HG03378 (cell line): ENCODE data around the gene HDAC8.

Source experiments
- ATAC-seq: cut with Tn5 transposase; IDR thresholded peaks from one replicate; pipeline ENCODE4 v1.9.1; 2021; ENCODE audit warnings: mild to moderate bottlenecking, moderate library complexity; ENCODE audit not compliant: unreplicated experiment

Gene HDAC8

DNA sequence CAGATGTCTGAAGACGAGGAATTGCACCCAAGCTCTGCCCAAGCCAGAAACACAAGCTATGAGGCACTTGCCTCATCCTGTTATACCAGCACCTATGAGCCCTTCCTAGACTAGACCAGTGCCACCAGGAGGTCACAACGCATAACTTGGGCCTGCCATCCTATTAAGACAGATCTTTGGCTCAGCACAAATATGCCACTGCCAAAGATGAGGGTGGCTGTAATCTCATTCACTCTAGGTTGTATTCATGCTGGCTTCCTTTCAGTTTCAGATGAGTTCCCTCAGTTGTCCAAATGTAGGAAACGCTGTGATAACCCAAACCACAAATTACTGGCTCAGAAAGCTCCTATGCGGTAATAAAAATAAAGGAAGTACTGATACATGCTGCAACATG, 190.4 kb downstream of the HDAC8 start:
- no peak for ATAC-seq

DNA sequence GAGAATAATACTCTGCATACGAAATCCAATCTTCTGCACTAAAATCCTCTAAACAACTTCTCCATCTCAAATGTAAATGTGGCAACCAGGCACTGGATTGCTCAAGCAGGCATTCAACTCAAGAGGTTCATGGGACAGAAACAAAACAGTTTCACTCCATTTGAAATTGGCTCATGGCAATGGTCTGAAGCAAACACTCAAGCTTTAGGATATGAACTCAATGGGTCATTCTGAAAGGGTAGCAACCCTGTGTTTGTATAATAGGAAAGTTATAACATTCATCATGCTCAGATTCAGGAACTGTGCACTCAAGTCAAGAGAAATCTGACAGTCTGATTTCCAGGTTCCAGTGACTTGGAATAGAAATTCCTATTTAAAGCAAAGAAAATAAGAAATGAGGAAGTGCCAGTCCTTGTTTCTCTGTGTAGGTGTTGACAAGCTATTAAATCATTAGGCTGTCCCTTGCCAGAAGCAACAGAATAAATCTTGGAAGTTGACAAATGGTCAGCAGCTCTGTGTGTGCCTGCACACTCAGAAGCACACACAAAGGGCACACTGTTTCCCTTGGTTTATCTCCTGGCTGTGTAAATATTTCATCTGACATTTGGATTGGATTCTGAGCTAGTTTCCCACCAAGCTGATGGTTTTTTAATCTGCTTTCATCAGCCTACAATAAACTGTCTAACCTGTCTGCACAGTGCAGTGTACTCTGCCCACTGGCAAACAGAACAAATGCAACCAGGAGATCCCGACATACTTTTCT, 191.0 kb downstream of the HDAC8 start:
- no peak for ATAC-seq

DNA sequence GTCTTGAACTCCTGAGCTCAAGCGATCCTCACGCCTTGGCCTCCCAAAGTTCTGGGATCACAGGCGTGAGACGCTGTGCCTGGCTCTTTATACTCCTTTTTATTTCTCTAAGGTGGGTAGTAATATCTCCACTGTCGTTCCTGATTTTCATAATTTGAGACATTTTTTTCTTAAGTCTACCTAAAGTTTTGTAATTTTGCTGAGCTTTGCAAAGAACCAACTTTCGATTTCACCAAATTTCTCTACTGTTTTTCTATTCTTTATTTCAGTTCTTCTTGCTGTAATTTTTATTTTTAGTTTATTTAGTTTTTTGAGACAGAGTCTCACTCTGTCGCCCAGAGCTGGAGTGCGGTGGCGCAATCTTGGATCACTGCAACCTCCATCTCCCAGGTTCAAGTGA, 196.5 kb downstream of the HDAC8 start:
- ATAC-seq = no peak

DNA sequence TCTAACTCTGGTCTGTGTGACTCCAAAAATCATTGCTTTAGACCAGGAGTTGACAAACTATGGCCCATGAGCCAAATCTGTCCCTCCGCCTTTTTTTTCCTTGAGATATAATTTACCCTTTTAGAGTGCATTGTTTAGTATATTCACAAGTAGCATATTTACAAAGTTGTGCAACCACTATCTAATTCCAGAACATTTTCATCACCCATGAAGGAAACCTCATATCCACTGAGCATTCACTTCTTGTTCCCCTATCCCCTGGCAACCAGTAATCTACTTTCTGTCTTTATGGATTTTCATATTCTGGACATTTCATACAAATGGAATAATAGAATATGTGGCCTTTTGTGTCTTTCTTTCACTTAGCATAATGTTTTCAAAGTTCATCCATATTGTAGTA, 199.5 kb downstream of the HDAC8 start:
- no peak for ATAC-seq

DNA sequence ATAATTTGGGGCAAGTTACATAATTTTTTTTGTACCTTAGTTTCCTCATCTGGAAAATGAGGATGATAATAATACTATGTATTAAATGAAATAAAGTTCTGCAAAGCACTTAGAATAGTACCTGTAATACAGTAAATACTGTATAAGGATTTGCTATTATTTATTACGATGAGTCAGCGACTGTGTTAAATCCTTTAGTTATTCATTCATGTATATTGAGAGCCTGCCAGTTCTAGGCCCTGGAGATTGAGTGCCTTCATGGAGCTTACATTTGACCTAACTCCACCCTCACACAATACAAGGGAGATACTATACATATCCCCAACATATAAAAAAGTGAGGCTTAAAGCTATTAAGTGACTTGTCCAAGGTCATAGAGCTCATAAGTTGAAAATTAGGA, 199.9 kb downstream of the HDAC8 start:
- ATAC-seq = no peak

DNA sequence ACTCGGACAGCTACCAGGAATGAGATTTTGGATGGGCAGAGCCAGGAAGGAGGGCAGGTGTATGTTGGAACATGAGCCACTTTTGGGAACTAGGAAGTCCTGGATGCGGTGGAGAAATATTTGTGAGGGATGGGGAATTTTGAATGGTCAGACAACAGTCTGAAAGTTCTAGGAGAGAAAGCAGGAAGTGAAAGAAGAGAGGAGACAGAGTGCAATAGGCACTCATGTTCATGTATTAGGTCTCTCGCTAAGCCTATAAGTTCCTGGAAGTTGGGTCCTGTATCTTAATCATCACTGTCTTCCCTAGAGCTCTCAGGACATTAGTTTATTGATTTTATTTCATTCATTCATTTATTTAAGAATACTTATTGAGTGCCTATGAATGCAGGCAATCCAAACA, 201.2 kb downstream of the HDAC8 start:
- no peak for ATAC-seq

DNA sequence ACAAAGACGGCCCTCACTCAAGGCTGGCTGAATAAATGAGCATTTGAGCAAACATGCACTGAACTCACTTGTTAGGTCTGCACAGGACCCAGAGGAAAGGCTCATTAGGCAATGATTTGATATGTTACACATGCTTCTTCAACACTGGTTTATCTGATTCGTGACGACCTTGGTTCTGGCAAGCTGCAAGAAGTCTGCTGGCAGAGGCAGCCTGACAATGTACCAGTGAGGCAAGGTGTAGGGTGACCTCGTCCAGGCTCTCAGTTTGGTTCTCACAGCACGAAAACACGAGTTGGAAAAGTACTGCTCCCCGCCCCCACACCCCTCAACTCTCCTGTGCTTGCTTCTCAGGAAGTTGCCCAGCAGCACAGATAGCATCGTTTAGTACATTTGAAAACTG, 203.8 kb downstream of the HDAC8 start:
- ATAC-seq = no peak

DNA sequence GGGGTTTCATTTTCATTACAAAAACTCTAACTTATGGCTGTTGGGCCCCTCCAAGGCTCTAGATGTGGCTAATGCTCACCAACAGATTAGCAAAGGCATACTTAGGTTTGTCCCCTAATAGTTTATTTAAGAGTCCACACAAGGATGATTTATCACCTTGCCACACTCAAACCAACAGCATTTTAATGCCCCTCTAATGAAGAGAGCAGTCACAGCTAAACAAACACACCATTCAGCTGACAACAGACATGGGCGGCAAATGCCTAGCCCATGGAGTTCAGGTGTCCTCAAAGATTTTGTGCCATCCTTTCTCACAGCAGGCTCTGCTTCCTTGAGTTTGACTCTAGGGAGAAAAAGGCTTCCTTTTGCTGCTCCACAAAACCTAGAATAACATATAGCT, 205.1 kb downstream of the HDAC8 start:
- ATAC-seq = no peak

DNA sequence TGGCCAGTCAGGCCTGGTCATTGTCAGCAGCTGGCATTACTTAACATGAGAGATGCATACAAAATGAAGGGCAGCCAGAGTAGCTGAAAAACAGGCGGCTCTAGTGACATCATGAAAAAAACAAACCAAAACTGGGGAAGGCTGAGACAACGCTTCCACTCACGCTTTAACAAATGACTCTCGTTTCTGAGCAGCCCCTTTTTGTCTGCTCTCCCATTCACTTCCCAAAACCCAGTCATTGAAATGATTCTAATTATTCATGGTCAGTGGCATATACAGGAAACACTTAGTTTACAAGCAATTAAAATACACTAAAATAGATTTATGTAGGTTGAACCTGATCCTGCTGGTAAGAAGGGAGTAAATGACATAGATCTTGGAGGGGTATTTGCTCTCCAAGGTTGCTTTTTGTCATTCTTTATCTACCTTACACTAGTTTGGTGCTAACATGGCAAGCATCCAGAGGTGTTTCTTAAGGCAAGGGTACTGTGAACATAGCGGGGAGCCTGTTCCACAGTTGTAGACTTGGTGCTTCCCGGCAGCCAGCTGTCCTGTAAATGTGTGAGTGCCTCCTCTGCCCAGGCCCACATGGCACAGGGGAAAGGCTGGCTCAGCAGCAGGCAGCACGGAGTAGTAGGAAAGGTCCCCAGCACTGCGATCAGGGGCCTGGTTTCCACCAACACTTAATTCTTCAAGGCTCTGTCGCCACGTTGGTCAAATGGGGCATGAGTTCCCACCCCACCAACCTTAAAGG, 205.8 kb downstream of the HDAC8 start:
- ATAC-seq = no peak

DNA sequence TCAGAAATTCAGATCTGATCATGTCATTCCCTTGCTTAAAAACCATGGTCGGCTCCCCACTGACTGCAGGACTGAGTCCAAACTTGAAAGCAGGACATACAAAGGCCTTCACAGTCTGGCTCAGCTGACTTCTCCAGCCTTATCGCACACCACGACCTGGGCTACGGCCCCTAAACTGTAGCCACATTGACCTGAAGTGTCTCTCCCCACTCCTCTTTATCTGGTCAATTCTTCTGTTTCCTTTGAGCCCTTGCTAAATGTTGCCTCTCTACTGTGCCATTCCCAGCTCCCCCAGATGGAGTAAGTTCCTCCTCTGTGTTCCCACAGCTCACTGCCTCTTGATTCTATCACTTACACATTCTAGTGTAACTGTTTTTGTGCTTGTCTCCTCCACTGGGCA, 206.5 kb downstream of the HDAC8 start:
- ATAC-seq = no peak

DNA sequence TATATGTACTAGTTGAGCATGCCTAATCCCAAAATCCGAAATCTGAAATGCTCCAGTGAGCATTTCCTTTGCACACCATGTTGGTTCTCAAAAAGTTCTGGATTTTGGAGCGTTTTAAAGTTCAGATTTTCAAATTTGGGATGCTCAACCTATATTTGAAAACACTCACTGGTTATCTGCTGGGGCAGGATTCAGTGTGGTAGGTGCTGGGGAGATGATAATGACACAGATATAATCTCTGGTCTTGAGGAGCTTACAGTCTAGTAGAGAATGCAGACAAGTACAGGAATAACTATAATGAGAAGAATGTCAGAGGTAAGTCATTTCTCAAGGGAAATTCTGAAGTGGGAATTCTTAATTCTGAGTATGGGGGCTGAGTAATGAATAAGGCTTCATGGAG, 207.5 kb downstream of the HDAC8 start:
- ATAC-seq = no peak

DNA sequence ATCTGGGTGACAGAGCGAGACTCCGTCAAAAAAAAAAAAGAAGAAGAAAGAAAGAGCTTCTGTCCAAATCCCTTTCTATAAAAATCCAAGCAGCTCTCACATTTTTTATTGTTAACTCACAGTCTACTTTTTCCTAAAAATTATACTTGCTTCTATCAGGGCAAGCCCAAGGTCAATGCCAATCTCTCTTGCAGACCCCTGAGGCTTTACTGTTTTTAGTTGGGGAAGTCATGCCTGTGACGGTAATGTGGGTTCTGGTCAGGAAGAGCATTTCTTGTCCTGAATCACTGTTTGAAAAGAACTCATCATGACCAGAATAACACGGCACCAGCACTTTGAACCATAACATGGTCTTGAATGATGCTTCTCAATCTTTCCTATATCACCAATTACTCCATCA, 212.3 kb downstream of the HDAC8 start:
- ATAC-seq = no peak

DNA sequence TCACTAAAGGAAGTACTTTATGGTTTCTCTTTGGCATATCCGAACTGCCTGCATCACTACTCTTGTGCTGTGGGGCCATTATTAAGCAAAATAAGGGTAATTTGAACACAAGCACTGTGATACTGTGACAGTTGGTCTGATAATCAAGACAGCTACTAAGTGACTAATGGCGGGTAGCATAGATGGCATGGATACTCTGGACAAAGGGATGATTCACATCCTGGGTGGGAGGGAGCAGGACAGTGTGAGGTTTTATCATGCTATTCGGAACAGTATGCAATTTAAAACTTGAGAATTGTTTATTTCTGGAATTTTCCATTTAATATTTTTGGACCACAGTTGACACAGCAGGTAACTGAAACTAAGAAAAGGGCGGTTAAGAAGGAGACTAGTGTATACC, 214.3 kb downstream of the HDAC8 start:
- ATAC-seq = no peak

DNA sequence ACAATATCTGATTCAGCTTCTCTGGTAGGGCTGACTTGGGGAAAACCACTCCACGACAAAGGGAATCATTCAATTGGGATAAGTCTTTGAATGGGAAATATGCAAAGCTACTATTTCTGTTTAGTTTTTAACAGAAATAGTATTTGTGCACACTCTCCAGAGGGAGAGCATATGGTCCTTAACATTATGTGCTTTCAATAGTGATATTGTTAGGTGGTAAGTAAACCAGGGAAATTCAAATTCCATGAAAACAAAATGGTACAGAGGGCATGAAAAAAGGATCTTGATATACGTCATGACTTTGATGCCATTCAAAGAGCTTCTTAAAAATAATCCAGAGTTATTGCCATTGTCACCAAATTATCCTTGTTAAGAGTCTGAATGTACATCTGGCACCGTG, 219.9 kb downstream of the HDAC8 start:
- ATAC-seq = no peak

DNA sequence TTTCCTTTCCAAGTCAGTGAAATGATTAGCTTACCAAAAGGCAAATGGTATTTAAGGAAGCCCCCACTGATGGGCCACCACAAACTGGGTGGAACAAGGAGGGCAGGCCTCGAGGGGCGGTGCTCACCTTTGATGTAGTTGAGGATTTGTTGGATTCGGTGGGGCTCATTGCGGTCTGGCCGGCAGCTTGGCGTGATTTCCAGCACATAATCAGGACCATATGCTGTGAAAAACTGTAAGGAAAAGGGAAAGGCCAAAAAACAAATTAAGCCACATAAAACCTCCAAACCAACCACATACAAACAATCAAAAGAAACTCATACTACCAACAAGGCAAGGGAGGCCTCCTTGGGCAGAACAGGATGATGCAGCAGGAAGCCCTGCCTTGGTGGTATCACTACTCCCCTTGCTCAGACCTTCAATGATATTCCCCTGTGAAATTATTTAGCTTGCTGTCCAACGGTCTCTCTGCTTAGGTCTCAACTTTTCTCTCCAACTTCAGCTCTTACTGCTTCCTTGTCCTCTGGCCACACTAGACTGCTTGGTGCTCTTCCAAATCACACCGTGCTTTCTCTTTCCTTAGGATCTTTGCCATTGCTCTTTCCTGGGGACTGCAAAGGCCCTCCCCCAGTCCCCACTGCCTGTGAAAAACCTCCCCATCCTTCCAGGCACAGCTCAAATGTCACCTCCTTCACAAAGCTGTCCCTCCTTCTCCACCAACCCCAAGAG, 220.9 kb downstream of the HDAC8 start:
- no peak for ATAC-seq

DNA sequence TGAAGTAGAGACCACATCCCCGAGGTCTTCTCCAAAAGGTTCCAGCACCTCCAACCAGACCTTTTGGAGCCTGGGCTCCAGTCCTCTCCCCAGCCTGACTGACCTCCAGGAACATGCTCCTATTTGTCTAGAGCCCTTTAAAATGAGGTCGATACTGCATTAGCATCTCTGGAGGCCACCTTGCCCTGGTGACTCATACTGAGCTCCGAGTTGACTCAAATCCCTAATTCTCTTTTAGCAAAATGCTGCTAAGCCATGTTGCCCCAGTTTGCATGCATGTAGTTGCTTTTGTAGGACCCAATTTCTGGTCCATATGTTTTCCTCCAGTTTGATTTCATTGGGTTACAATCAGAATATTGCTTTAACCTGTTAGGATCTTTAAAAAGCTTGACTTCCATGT, 223.5 kb downstream of the HDAC8 start:
- ATAC-seq = peak; percentile 98

DNA sequence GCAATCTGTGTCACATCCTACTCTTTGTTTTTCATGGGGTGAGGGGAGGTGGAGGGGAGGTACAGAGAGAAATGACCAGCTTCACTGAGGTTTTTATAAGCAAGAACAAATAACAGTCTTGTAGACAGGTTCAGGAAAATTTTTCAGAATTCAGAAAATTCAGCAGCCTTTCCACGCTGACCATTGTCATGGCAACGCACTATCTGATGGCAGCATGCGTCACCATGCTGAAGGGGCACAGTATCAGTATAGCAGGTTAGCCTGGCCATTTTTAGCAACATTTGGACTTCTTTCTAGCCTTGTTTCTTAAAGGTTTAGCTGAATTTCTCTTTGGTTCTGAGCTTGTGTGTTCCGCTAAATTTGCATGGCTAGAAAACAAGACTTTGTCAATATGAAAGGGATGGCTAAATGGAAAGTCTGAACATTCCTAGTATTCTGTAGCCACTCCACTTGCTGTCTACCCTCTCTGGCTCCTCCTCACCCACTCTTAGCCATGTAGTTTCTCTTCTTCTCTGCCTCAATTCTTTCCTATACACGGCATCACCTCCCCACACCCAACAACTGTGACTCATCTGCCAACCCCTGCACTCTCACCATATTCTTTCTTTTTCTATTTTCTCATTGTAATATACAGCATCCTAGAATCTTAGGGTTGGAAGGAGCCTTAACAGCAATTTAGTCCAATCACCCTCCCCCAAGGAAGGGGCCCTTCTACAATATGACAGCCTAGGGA, 224.2 kb downstream of the HDAC8 start:
- ATAC-seq = no peak

DNA sequence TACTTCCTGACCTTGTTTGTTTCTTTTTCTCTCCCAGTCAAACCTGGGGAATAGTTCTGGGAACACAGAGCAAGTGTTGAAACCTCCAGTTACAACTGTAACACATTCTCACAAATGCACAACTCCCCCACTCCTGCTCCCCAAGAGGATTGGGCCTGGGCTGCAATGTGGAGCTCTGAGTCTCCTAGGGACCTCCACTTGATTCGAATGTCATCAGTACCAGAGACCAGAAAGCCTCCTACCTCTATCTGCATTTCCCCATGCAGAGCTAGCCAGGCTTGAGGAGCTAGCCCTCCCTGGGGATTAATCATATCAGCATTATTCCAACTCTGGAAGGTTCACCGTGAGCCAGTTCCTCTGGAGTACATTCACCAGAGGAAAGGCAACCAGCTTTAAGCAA, 225.3 kb downstream of the HDAC8 start:
- no peak for ATAC-seq

DNA sequence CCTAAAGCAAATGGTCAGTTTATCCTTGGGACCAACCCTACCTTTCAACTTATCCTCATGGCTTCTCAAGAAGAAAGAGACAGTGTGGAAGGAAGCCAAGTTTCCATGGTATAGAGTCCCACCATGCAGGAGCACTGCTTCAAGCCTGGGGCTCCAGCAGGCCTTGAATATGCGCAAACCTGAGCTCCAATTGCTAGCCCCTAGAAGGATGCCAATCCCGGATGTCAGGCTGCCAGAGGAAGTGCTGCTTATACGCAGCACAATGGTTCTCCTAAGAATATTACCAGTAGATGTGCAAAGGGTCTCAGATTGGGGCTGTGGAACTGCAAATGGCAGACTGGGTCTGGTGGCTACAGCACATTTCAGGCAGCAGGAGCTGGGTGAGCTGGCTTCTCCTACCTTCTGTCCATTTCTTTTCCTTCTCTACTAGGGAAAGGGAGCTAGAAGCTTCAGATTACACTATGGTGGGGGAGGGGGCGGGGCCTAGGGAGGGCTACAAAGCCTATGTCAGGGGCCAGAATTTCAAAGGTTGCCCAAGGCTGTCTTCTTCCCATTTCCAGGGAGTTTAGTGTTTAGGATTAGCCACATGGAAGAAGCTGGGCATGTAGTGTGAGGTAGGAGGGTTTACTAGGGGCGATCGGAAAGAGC, 226.2 kb downstream of the HDAC8 start:
- no peak for ATAC-seq

DNA sequence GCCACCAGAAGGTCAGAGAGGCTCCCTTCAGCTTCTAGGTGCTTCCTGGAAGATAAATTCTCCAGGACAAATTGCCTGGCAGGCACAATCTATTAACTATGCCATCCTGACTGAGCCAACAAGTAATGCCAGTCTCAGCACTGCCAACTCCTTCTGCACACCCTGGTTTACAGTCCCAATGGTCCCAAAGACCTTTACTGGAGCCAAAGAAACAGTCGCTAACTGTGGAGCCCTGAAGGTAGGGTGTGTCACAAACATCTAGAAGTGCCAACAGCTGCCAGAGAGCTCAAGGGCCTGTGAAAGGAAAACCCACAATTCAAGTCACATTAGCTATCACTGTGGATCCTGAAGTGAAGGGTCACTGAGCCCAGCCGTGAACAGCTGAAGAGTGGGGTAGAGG, 232.0 kb downstream of the HDAC8 start:
- ATAC-seq = no peak

DNA sequence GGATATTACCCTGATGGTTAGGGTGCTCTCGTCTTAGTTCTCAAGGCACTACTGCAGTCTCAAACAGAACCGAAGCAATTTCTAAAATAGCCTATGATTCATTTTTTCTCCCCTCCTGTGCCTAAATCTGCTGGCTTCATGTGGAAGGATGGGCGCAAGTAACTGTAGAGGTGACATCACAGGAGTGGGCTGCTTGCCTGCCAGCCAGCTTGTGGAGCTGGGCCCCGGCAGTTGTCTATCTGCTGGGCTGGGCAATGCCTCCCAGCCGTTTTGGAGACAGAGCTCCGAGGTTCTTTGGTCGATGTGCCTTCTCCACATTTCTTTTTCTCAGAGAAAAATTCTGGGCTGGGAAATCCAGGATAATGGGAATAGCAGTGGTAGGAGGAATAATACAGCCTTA, 232.6 kb downstream of the HDAC8 start:
- no peak for ATAC-seq
